ENCODE data around the gene VDAC1.

The VDAC1 gene

GRCh38 chr5:133930813-133931090, 74.0 kb downstream of the VDAC1 start:
- Histone ChIP-seq H2AFZ (ENCODE audit: low read depth, low read length) (no peak overlapping the region), H3K27ac (ENCODE audit: low read length, poor library complexity, severe bottlenecking) (no peak overlapping the region), H4K8ac (ENCODE audit: low read length) (no peak overlapping the region), H3K4me1 (ENCODE audit: control insufficient read depth, insufficient read depth, low read depth, low read length) (peaks cover 31% of the 10 kb centered on the region), H3K9me3 (ENCODE audit: control insufficient read depth, low read length) (no peaks in the 10 kb centered on the region), H2BK5ac (ENCODE audit: low read depth, low read length, poor library complexity, severe bottlenecking) (no peak overlapping the region), H2BK12ac (ENCODE audit: low read length in 2 of 2) (no peak overlapping the region), H3K27me3 (ENCODE audit: control insufficient read depth in 1 of 2, insufficient read depth in 1 of 2, low read length in 2 of 2) (peaks cover 0 to 45% of the 10 kb centered on the region in 2 experiments), H3K18ac (ENCODE audit: low read depth in 1 of 2, low read length in 2 of 2) (no peak overlapping the region), H3K14ac (ENCODE audit: low read length in 2 of 2) (no peak overlapping the region), H2AK5ac (ENCODE audit: low read length, severe bottlenecking) (no peak overlapping the region), H3K4ac (ENCODE audit: low read depth in 1 of 2, low read length in 2 of 2) (no peak overlapping the region), H3K79me1 (replicated peaks; ENCODE audit: low read length, poor library complexity, severe bottlenecking) (no peaks in the 10 kb centered on the region), H2BK120ac (ENCODE audit: low read depth, low read length) (no peak overlapping the region), H3K4me3 (ENCODE audit: insufficient read depth in 1 of 2, low read depth in 1 of 2, low read length in 2 of 2) (no peak overlapping the region), H3K36me3 (ENCODE audit: control insufficient read depth in 1 of 2, insufficient read depth in 2 of 2, low read depth in 1 of 2, low read length in 2 of 2) (peaks cover 0 to 4% of the 10 kb centered on the region in 2 experiments), H3K23ac (ENCODE audit: low read length in 2 of 2) (no peak overlapping the region), H3K4me2 (ENCODE audit: low read length, poor library complexity, severe bottlenecking) (no peak overlapping the region), H2BK15ac (ENCODE audit: low read depth, poor library complexity, severe bottlenecking) (no peak overlapping the region), H4K91ac (ENCODE audit: low read length) (no peak overlapping the region), H3K9ac (ENCODE audit: low read length) (no peak overlapping the region)
- no CpG with 5 or more reads among the region's 3 CpGs for WGBS
- no peak for DNase-seq

GRCh38 chr5:133930061-133930812, 74.5 kb downstream of the VDAC1 start:
- Histone ChIP-seq H3K4me1 (ENCODE audit: control insufficient read depth, insufficient read depth, low read depth, low read length) (peaks cover 31% of the 10 kb centered on the region), H3K9ac (ENCODE audit: low read length) (no peak overlapping the region), H2AFZ (ENCODE audit: low read depth, low read length) (no peak overlapping the region), H3K36me3 (ENCODE audit: control insufficient read depth in 1 of 2, insufficient read depth in 2 of 2, low read depth in 1 of 2, low read length in 2 of 2) (peaks cover 0 to 4% of the 10 kb centered on the region in 2 experiments), H4K8ac (ENCODE audit: low read length) (no peak overlapping the region), H3K27me3 (ENCODE audit: control insufficient read depth in 1 of 2, insufficient read depth in 1 of 2, low read length in 2 of 2) (peaks cover 0 to 48% of the 10 kb centered on the region in 2 experiments), H3K23ac (ENCODE audit: low read length in 2 of 2) (no peak overlapping the region), H3K14ac (ENCODE audit: low read length in 2 of 2) (peak overlapping the region in 1 of 2 experiments; percentile 49), H2BK12ac (ENCODE audit: low read length in 2 of 2) (no peak overlapping the region), H4K91ac (ENCODE audit: low read length) (no peak overlapping the region), H3K4me3 (ENCODE audit: insufficient read depth in 1 of 2, low read depth in 1 of 2, low read length in 2 of 2) (peak overlapping the region in 1 of 2 experiments; percentile 11), H3K27ac (ENCODE audit: low read length, poor library complexity, severe bottlenecking) (no peak overlapping the region), H2BK15ac (ENCODE audit: low read depth, poor library complexity, severe bottlenecking) (no peak overlapping the region), H2BK120ac (ENCODE audit: low read depth, low read length) (no peak overlapping the region), H2AK5ac (ENCODE audit: low read length, severe bottlenecking) (no peak overlapping the region), H3K4ac (ENCODE audit: low read depth in 1 of 2, low read length in 2 of 2) (no peak overlapping the region), H2BK5ac (ENCODE audit: low read depth, low read length, poor library complexity, severe bottlenecking) (no peak overlapping the region), H3K9me3 (ENCODE audit: control insufficient read depth, low read length) (no peaks in the 10 kb centered on the region), H3K4me2 (ENCODE audit: low read length, poor library complexity, severe bottlenecking) (peak overlapping the region; percentile 25), H3K79me1 (replicated peaks; ENCODE audit: low read length, poor library complexity, severe bottlenecking) (no peaks in the 10 kb centered on the region), H3K18ac (ENCODE audit: low read depth in 1 of 2, low read length in 2 of 2) (no peak overlapping the region)
- WGBS, result 87% methylated on average over 16 of the region's 16 CpGs
- DNase-seq, result no peak

DNA sequence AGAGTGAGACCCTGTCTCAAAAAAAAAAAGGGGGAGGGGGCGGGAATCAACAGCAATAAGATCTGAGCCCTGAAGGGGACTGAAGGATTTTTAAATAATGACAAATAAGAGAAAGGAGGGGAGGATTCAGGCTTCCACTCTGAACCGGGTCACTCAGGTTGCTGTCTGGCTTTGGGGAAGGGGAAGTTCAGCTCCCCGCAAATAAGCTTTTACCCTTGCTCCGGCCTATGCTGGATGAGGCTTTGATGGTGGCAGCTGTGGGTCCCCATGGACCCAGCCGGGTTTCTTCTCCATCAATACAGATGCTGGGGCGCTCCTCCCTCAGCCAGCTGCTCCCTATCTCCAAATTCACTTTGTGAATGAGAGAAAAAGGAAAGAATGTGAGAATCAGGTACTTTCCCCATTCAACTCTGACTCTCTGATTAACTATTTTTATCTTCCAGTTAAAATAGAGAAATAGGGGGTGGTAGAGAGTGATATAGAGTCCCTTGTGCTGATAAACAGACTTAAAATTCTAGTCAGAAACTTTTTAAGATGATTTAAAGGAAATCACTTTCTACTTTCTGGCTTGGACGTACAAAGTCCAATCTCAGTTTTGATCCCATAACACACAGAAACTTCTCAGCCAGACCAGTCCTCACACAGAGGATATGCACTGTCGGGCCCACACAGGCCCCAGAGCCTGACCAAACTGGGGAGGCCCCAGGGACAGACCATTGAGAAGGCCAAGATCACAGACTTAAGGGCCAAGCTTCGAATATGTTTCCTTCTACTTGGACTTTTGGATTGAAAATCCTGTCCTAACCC, 76.0 kb downstream of the VDAC1 start:
- peaks cover 30% of the 10 kb centered on the region for H3K4me1 ChIP-seq (ENCODE audit: control insufficient read depth, insufficient read depth, low read depth, low read length)
- no peak overlapping the region for H2AFZ ChIP-seq (ENCODE audit: low read depth, low read length)
- no peak overlapping the region for H2BK5ac ChIP-seq (ENCODE audit: low read depth, low read length, poor library complexity, severe bottlenecking)
- no peak overlapping the region for H2BK15ac ChIP-seq (ENCODE audit: low read depth, poor library complexity, severe bottlenecking)
- H2AK5ac ChIP-seq (ENCODE audit: low read length, severe bottlenecking), result no peak overlapping the region
- H2BK12ac ChIP-seq (ENCODE audit: low read length in 2 of 2), result no peak overlapping the region
- H4K91ac ChIP-seq (ENCODE audit: low read length), result no peak overlapping the region
- H3K23ac ChIP-seq (ENCODE audit: low read length in 2 of 2), result no peak overlapping the region
- 86% methylated on average over 6 of the region's 9 CpGs for WGBS
- H3K27ac ChIP-seq (ENCODE audit: low read length, poor library complexity, severe bottlenecking), result no peak overlapping the region
- no peaks in the 10 kb centered on the region for H3K9me3 ChIP-seq (ENCODE audit: control insufficient read depth, low read length)
- no peaks in the 10 kb centered on the region for H3K79me1 ChIP-seq (replicated peaks; ENCODE audit: low read length, poor library complexity, severe bottlenecking)
- no peak overlapping the region for H3K14ac ChIP-seq (ENCODE audit: low read length in 2 of 2)
- H3K4me2 ChIP-seq (ENCODE audit: low read length, poor library complexity, severe bottlenecking), result no peak overlapping the region
- no peak overlapping the region for H3K18ac ChIP-seq (ENCODE audit: low read depth in 1 of 2, low read length in 2 of 2)
- H3K36me3 ChIP-seq (ENCODE audit: control insufficient read depth in 1 of 2, insufficient read depth in 2 of 2, low read depth in 1 of 2, low read length in 2 of 2), result peaks cover 0 to 4% of the 10 kb centered on the region in 2 experiments
- DNase-seq, result no peak
- no peak overlapping the region for H3K4ac ChIP-seq (ENCODE audit: low read depth in 1 of 2, low read length in 2 of 2)
- H2BK120ac ChIP-seq (ENCODE audit: low read depth, low read length), result no peak overlapping the region
- no peak overlapping the region for H4K8ac ChIP-seq (ENCODE audit: low read length)
- peaks cover 0 to 55% of the 10 kb centered on the region in 2 experiments for H3K27me3 ChIP-seq (ENCODE audit: control insufficient read depth in 1 of 2, insufficient read depth in 1 of 2, low read length in 2 of 2)
- H3K9ac ChIP-seq (ENCODE audit: low read length), result no peak overlapping the region
- no peak overlapping the region for H3K4me3 ChIP-seq (ENCODE audit: insufficient read depth in 1 of 2, low read depth in 1 of 2, low read length in 2 of 2)

Data from mesenchymal stem cell (in vitro differentiated cells and primary cell).